HG03354 (cell line): ENCODE measurements around the gene KIAA0513.
A peak's percentile ranks its signal among the peaks of the same experiment; 100 is the strongest.

Experiments used
- ATAC-seq: cut with Tn5 transposase; IDR thresholded peaks from one replicate; pipeline ENCODE4 v1.9.1; 2021; ENCODE audit warnings: mild to moderate bottlenecking; ENCODE audit not compliant: unreplicated experiment, poor library complexity, severe bottlenecking

Gene KIAA0513

GRCh38 chr16:85003725-85004586 lies 23.6 kb upstream of the KIAA0513 start:
- ATAC-seq = no peak

- no peak for ATAC-seq
Observed at GRCh38 chr16:85004587-85005205, 22.9 kb upstream of the KIAA0513 start.

GRCh38 chr16:85005285-85006069 lies 22.1 kb upstream of the KIAA0513 start:
- ATAC-seq = no peak

GRCh38 chr16:85006639-85007038 lies 21.0 kb upstream of the KIAA0513 start:
- ATAC-seq = no peak

GRCh38 chr16:85007496-85008214 lies 19.9 kb upstream of the KIAA0513 start:
- no peak for ATAC-seq

GRCh38 chr16:85008271-85008670 lies 19.3 kb upstream of the KIAA0513 start:
- no peak for ATAC-seq

- ATAC-seq = no peak
Observed at GRCh38 chr16:85010446-85010930, 17.1 kb upstream of the KIAA0513 start.

- peak; percentile 95 for ATAC-seq
Observed at GRCh38 chr16:85010931-85011845, 16.4 kb upstream of the KIAA0513 start, which contains the start of gene ZDHHC7. TSS of gene ZDHHC7 (minus strand) at chr16:85011535. CDS start at chr16:84990618, 20,917 bp downstream.

GRCh38 chr16:85011846-85012284 lies 15.7 kb upstream of the KIAA0513 start:
- ATAC-seq = peak; percentile 11

- ATAC-seq = no peak
Observed at GRCh38 chr16:85014311-85014710, 13.3 kb upstream of the KIAA0513 start.

- no peak for ATAC-seq
Observed at GRCh38 chr16:85015481-85016187, 12.0 kb upstream of the KIAA0513 start.

GRCh38 chr16:85017151-85017550 lies 10.4 kb upstream of the KIAA0513 start:
- no peak for ATAC-seq

GRCh38 chr16:85017633-85018032 lies 10.0 kb upstream of the KIAA0513 start:
- ATAC-seq = no peak

GRCh38 chr16:85018529-85019236 lies 8.9 kb upstream of the KIAA0513 start:
- ATAC-seq = no peak

GRCh38 chr16:85019659-85020245 lies 7.8 kb upstream of the KIAA0513 start:
- ATAC-seq = no peak

GRCh38 chr16:85025781-85026653 lies 1.6 kb upstream of the KIAA0513 start:
- ATAC-seq = no peak
